ENCODE data around the gene MYO10.

GRCh38 chr5:16906255-16906654, 29.8 kb downstream of the MYO10 start:
- TF ChIP-seq CTCF (IDR thresholded peaks at IDR 0.05): no peak
- no peak for TF ChIP-seq POLR2AphosphoS5 (IDR thresholded peaks at IDR 0.05)
- TF ChIP-seq POLR2A (IDR thresholded peaks at IDR 0.05): no peak
- no peak for TF ChIP-seq EP300 (IDR thresholded peaks at IDR 0.05)

Data from upper lobe of left lung (tissue), 4 donors.